ENCODE measurements around the gene MTHFD2L. TPM values are rescaled to one million over a fixed set of nuclear protein-coding genes. Genes with fewer than 3 reads are reported as not detected.
A peak's percentile ranks its signal among the peaks of the same experiment; 100 is the strongest.

Gene MTHFD2L
- total RNA-seq, 1 experiment from 2014 or later = 11.6 TPM

- DNase-seq = no peak
- no peak overlapping the region for H4K8ac ChIP-seq (replicated peaks; ENCODE audit: insufficient read length, low read depth, low read length)
- H2BK12ac ChIP-seq (ENCODE audit: insufficient read length, low read depth, low read length) = no peak overlapping the region
- no peaks in the 10 kb centered on the region for H3K4me1 ChIP-seq (ENCODE audit: insufficient read depth, low read length)
- Mint-ChIP-seq H3K36me3 (ENCODE audit: insufficient read depth in 1 of 3, low read depth in 3 of 3) (peaks cover 5 to 26% (median 20%) of the 10 kb centered on the region in 3 experiments; a peak in 6 of 7 replicates), H3K27me3 (ENCODE audit: low read depth) (no peaks in the 10 kb centered on the region), H3K27ac (peak overlapping the region in 2 of 3 experiments; percentile 3 to 91; a peak in 4 of 7 replicates), H3K9me3 (no peaks in the 10 kb centered on the region), H3K4me1 (peaks cover 27 to 34% of the 10 kb centered on the region in 2 experiments), H3K4me3 (peak overlapping the region; percentile 85 to 90)
- no peak overlapping the region for H3T11ph ChIP-seq (ENCODE audit: low read length)
- peaks cover 13% of the 10 kb centered on the region; the same call in 1 of the 2 replicates for H3K79me2 ChIP-seq (ENCODE audit: insufficient read depth, low read length)
- H3K9me3 ChIP-seq (ENCODE audit: control insufficient read depth, low read depth, low read length) = no peaks in the 10 kb centered on the region
- H3K56ac ChIP-seq (ENCODE audit: insufficient read length, low read depth, low read length) = no peak overlapping the region
- WGBS (ENCODE audit: extremely low coverage, insufficient read length, low lambda C conversion rate) = no CpG with 5 or more reads among the region's 15 CpGs
- H2BK120ac ChIP-seq (ENCODE audit: low read depth, low read length, poor library complexity, severe bottlenecking) = no peak overlapping the region
- H3K23me2 ChIP-seq (ENCODE audit: insufficient read length, low read depth, low read length, poor library complexity, severe bottlenecking) = peaks cover 5% of the 10 kb centered on the region
- H3K27ac ChIP-seq (ENCODE audit: insufficient read length, low read depth, low read length) = no peak overlapping the region
- H4K20me1 ChIP-seq (ENCODE audit: control insufficient read depth, insufficient read depth, insufficient read length) = no peaks in the 10 kb centered on the region
- peak overlapping the region; percentile 91 for H3K9ac ChIP-seq (ENCODE audit: extremely low read depth, insufficient read length, low read length)
- TF ChIP-seq CTCF (conservative IDR thresholded peaks at IDR 0.05) = no peak
- no peak overlapping the region for H3K23ac ChIP-seq (ENCODE audit: insufficient read length, low read depth, low read length)
- no peaks in the 10 kb centered on the region for H3K27me3 ChIP-seq (ENCODE audit: insufficient read depth, low read length)
- H2AFZ ChIP-seq (ENCODE audit: low read length) = no peak overlapping the region
- H4K91ac ChIP-seq (ENCODE audit: insufficient read length, low read depth, low read length) = no peak overlapping the region
- H2AK5ac ChIP-seq (ENCODE audit: insufficient read length, low read length) = no peak overlapping the region
- no peaks in the 10 kb centered on the region for H3K79me1 ChIP-seq (ENCODE audit: insufficient read depth, low read depth, low read length, poor library complexity, severe bottlenecking)
- H3K4ac ChIP-seq (ENCODE audit: low read depth, low read length) = no peak overlapping the region
- H2BK15ac ChIP-seq (ENCODE audit: low read depth, low read length) = no peak overlapping the region
- peak overlapping the region; percentile 84 for H3K4me2 ChIP-seq (ENCODE audit: insufficient read depth, insufficient read length, low read length)
- no peak overlapping the region for H4K5ac ChIP-seq (ENCODE audit: insufficient read length, low read depth, low read length)
- no peak overlapping the region for H2BK20ac ChIP-seq (ENCODE audit: low read depth, low read length, poor library complexity, severe bottlenecking)
- H2BK5ac ChIP-seq (ENCODE audit: insufficient read length, low read length) = no peak overlapping the region
- peak overlapping the region; percentile 49 for H3K18ac ChIP-seq (ENCODE audit: insufficient read length, low read depth, low read length)
- H3K14ac ChIP-seq (ENCODE audit: insufficient read depth, low read length) = peak overlapping the region; percentile 86
Observed at GRCh38 chr4:74158466-74159142, 686 bp downstream of the MTHFD2L start.

All from H9 (cell line).